H1 (cell line): ENCODE measurements around the gene ANXA7. TPM values are rescaled to one million over a fixed set of nuclear protein-coding genes. Genes with fewer than 3 reads are reported as not detected.

ENCODE experiments used
- CTCF ChIA-PET: fragments of 300-600 bp; sonication (Branson Sonifier 250); formaldehyde crosslinking; loops from one replicate; lab custom pipeline; 2021; ENCODE audit not compliant: partially characterized antibody; lab: Charles Lee
- POLR2A ChIA-PET: fragments of 300-600 bp; sonication (Branson Sonifier 250); formaldehyde crosslinking; loops from one replicate; lab custom pipeline; 2021; ENCODE audit warnings: inconsistent platforms; ENCODE audit not compliant: partially characterized antibody; lab: Charles Lee
- DNase-seq, 2 experiments: peaks; one replicate each; pipeline versions ENCODE4 v3.0.0 to v3.0.0-alpha.2; 2010 to 2022; ENCODE audit warnings: low spot score in 2 of 2, low read depth in 1 of 2, mixed read lengths in 1 of 2
- FAIRE-seq: peaks from 2 replicates; lab custom pipeline; 2011; peaks lifted over from hg19 to GRCh38; lab: Jason Lieb, UNC
- H2AFZ ChIP-seq: 2 replicates; pipeline ENCODE4 v1.8.1; 2012; ENCODE audit warnings: low read length, inconsistent platforms
- H2AK5ac ChIP-seq: 2 replicates; pipeline ENCODE4 v1.6.1; 2013; ENCODE audit warnings: low read depth, low read length
- H2BK120ac ChIP-seq: replicated peaks from 2 replicates; pipeline ENCODE3; 2013; ENCODE audit warnings: low read depth, low read length, inconsistent platforms
- H2BK12ac ChIP-seq: 2 replicates; pipeline ENCODE4 v1.6.1; 2013; ENCODE audit warnings: low read depth, low read length
- H2BK15ac ChIP-seq: 2 replicates; pipeline ENCODE4 v1.6.1; 2013; ENCODE audit warnings: low read length
- H2BK20ac ChIP-seq: 2 replicates; pipeline ENCODE4 v1.6.1; 2013; ENCODE audit warnings: low read length
- H2BK5ac ChIP-seq: 2 replicates; pipeline ENCODE4 v1.6.1; 2013; ENCODE audit warnings: low read depth, low read length
- H3K14ac ChIP-seq: 2 replicates; pipeline ENCODE4 v1.6.1; 2013; ENCODE audit warnings: inconsistent platforms; ENCODE audit not compliant: insufficient read length
- H3K18ac ChIP-seq: 2 replicates; pipeline ENCODE4 v1.6.1; 2013; ENCODE audit warnings: low read length; ENCODE audit errors: extremely low read depth
- H3K23ac ChIP-seq: 2 replicates; pipeline ENCODE4 v1.6.1; 2013; ENCODE audit warnings: inconsistent platforms; ENCODE audit not compliant: insufficient read length
- H3K23me2 ChIP-seq: 2 replicates; pipeline ENCODE4 v1.6.1; 2013; ENCODE audit warnings: low read depth, low read length
- H3K27ac ChIP-seq: 2 replicates; pipeline ENCODE4 v1.6.1; 2011; ENCODE audit warnings: low read depth, low read length, inconsistent platforms
- H3K27me3 ChIP-seq, 4 experiments: replicated peaks in 1 of 4; 1 replicate in 1 of 4; 2 replicates in 3 of 4; pipeline versions ENCODE4 v1.6.1 to v1.8.1; 2011 to 2013; ENCODE audit warnings: low read length in 3 of 4, mild to moderate bottlenecking in 3 of 4, inconsistent platforms in 2 of 4, mixed read lengths in 2 of 4, moderate library complexity in 1 of 4; ENCODE audit not compliant: control insufficient read depth in 3 of 4, insufficient read depth in 3 of 4; ENCODE audit errors: extremely low read depth in 1 of 4
- H3K36me3 ChIP-seq, 4 experiments: 2 replicates each; pipeline versions ENCODE4 v1.6.1 to v1.8.1; 2011 to 2013; ENCODE audit warnings: mild to moderate bottlenecking in 4 of 4, low read length in 3 of 4, moderate library complexity in 2 of 4, control low read depth in 1 of 4, inconsistent platforms in 1 of 4; ENCODE audit not compliant: insufficient read depth in 4 of 4, control insufficient read depth in 2 of 4
- H3K4ac ChIP-seq: replicated peaks from 2 replicates; pipeline ENCODE3; 2013; ENCODE audit warnings: low read length, low read depth, mixed read lengths, inconsistent platforms; ENCODE audit not compliant: insufficient read length
- H3K4me1 ChIP-seq, 4 experiments: replicated peaks in 1 of 4; 1 replicate in 1 of 4; 2 replicates in 3 of 4; pipeline versions ENCODE4 v1.6.1 to v1.8.1; 2011 to 2013; ENCODE audit warnings: low read length in 3 of 4, inconsistent platforms in 2 of 4, mixed read lengths in 1 of 4; ENCODE audit not compliant: insufficient read depth in 4 of 4, control insufficient read depth in 3 of 4
- H3K4me2 ChIP-seq, 2 experiments: 2 replicates each; pipeline versions ENCODE4 v1.6.1 to v1.8.1; 2011 to 2013; ENCODE audit warnings: low read depth in 2 of 2, low read length in 2 of 2, control low read depth in 1 of 2, inconsistent platforms in 1 of 2, mild to moderate bottlenecking in 1 of 2; ENCODE audit not compliant: insufficient read depth in 1 of 2
- H3K4me3 ChIP-seq, 4 experiments: fragments of 200-600, 300-600 bp in 1 of 4; sonication (generic), shearing (Covaris generic), sonication (Bioruptor Twin) in 1 of 4; 2 replicates each; pipeline versions ENCODE4 v1.5.1 to v1.8.1; 2011 to 2016; ENCODE audit warnings: low read length in 4 of 4, low read depth in 3 of 4, control low read depth in 2 of 4, inconsistent platforms in 2 of 4, mild to moderate bottlenecking in 2 of 4, mixed read lengths in 1 of 4, moderate library complexity in 1 of 4; ENCODE audit not compliant: insufficient read depth in 2 of 4; ENCODE audit errors: extremely low read depth in 1 of 4
- H3K56ac ChIP-seq: replicated peaks from 2 replicates; pipeline ENCODE3; 2013; ENCODE audit warnings: low read depth, mild to moderate bottlenecking, mixed read lengths, low read length, inconsistent platforms; ENCODE audit not compliant: insufficient read length
- H3K79me1 ChIP-seq: 2 replicates; pipeline ENCODE4 v1.6.1; 2013; ENCODE audit warnings: low read depth, low read length, control low read depth
- H3K79me2 ChIP-seq, 2 experiments: 2 replicates each; pipeline versions ENCODE4 v1.6.1 to v1.8.1; 2012 to 2013; ENCODE audit warnings: low read length in 2 of 2, mild to moderate bottlenecking in 2 of 2, inconsistent platforms in 1 of 2; ENCODE audit not compliant: insufficient read depth in 2 of 2, control insufficient read depth in 1 of 2
- H3K9ac ChIP-seq, 4 experiments: replicated peaks in 1 of 4; 1 replicate in 1 of 4; 2 replicates in 3 of 4; pipeline versions ENCODE4 v1.6.1 to v1.8.1; 2011 to 2013; ENCODE audit warnings: low read depth in 3 of 4, low read length in 3 of 4, control low read depth in 2 of 4, mild to moderate bottlenecking in 2 of 4, moderate library complexity in 2 of 4, inconsistent platforms in 1 of 4; ENCODE audit errors: extremely low read depth in 1 of 4
- H3K9me3 ChIP-seq, 2 experiments: 2 replicates each; pipeline versions ENCODE4 v1.6.1 to v1.8.1; 2012 to 2013; ENCODE audit warnings: mild to moderate bottlenecking in 2 of 2, moderate library complexity in 2 of 2, control low read depth in 1 of 2, inconsistent platforms in 1 of 2, low read depth in 1 of 2, low read length in 1 of 2, mixed read lengths in 1 of 2; ENCODE audit not compliant: insufficient read depth in 2 of 2
- H4K20me1 ChIP-seq, 2 experiments: replicated peaks in 1 of 2; 2 replicates each; pipeline versions ENCODE3 to v1.8.1; 2011 to 2013; ENCODE audit warnings: inconsistent platforms in 2 of 2, low read length in 2 of 2, mild to moderate bottlenecking in 1 of 2; ENCODE audit not compliant: insufficient read depth in 2 of 2, control insufficient read depth in 1 of 2
- H4K5ac ChIP-seq: 2 replicates; pipeline ENCODE4 v1.6.1; 2013; ENCODE audit warnings: low read length, low read depth, mixed read lengths, inconsistent platforms; ENCODE audit not compliant: insufficient read length
- H4K8ac ChIP-seq: 2 replicates; pipeline ENCODE4 v1.8.0; 2013; ENCODE audit warnings: mild to moderate bottlenecking, moderate library complexity, low read length, inconsistent platforms; ENCODE audit not compliant: insufficient read depth; ENCODE audit errors: extremely low read depth
- H4K91ac ChIP-seq: replicated peaks from 2 replicates; pipeline ENCODE3; 2013; ENCODE audit warnings: low read length, mixed read lengths, inconsistent platforms; ENCODE audit not compliant: insufficient read length
- BACH1 ChIP-seq: IDR thresholded peaks from 2 replicates; pipeline ENCODE4 v1.6.1; 2012; ENCODE audit warnings: low read length, improper control_type of control experiment
- BCL11A ChIP-seq, 2 experiments: IDR thresholded peaks; one replicate each; pipeline ENCODE4 v1.6.1; 2011; ENCODE audit warnings: low read depth in 2 of 2, low read length in 2 of 2, mild to moderate bottlenecking in 2 of 2
- CREB1 ChIP-seq: IDR thresholded peaks from 2 replicates; pipeline ENCODE4 v1.6.1; 2012; ENCODE audit warnings: inconsistent platforms
- EZH2 ChIP-seq: fragments of 200-600 bp; sonication (generic); IDR thresholded peaks from 2 replicates; pipeline ENCODE4 v1.7.1; 2012; ENCODE audit warnings: low read depth, mild to moderate bottlenecking, moderate library complexity, low read length, inconsistent platforms; ENCODE audit not compliant: severe bottlenecking
- NRF1 ChIP-seq: IDR thresholded peaks from 2 replicates; pipeline ENCODE4 v1.6.1; 2011; ENCODE audit warnings: mild to moderate bottlenecking, low read depth, low read length, improper control_type of control experiment
- PHF8 ChIP-seq: fragments of 200-600 bp; sonication (generic); conservative IDR thresholded peaks from 2 replicates; pipeline ENCODE4 v1.7.1; 2012; ENCODE audit warnings: low read depth, mild to moderate bottlenecking, inconsistent platforms, low read length, moderate library complexity
- RAD21 ChIP-seq, 2 experiments: IDR thresholded peaks in 1 of 2; conservative IDR thresholded peaks in 1 of 2; 2 replicates each; pipeline ENCODE4 v1.6.1; 2011; ENCODE audit warnings: low read depth in 2 of 2, low read length in 2 of 2, improper control_type of control experiment in 1 of 2, inconsistent platforms in 1 of 2, mild to moderate bottlenecking in 1 of 2, moderate library complexity in 1 of 2
- RXRA ChIP-seq: IDR thresholded peaks from 2 replicates; pipeline ENCODE4 v1.6.1; 2011; ENCODE audit warnings: low read depth, mild to moderate bottlenecking, low read length, moderate library complexity; ENCODE audit not compliant: insufficient read depth
- SP2 ChIP-seq: IDR thresholded peaks from 2 replicates; pipeline ENCODE4 v1.6.1; 2012; ENCODE audit warnings: mild to moderate bottlenecking, low read length, inconsistent platforms
- SUZ12 ChIP-seq: fragments of 200-600 bp; sonication (generic); IDR thresholded peaks from 2 replicates; pipeline ENCODE4 v1.6.1; 2012; ENCODE audit warnings: mild to moderate bottlenecking, inconsistent platforms, low read length, moderate library complexity, mixed read lengths
- ZNF274 ChIP-seq: IDR thresholded peaks from 2 replicates; pipeline ENCODE4 v1.7.0; 2012; ENCODE audit warnings: low read length, borderline replicate concordance; ENCODE audit errors: extremely low read depth
- WGBS, 2 experiments: shearing (Covaris generic) in 1 of 2; methylation state at CpG; one replicate each; pipeline versions ENCODE4 v1.1.6 to v1.1.7; 2013 to 2015; ENCODE audit warnings: low lambda C conversion rate in 2 of 2, mixed read lengths in 2 of 2, inconsistent platforms in 1 of 2, low coverage in 1 of 2, missing lambda C conversion rate in 1 of 2; ENCODE audit not compliant: insufficient replicate concordance in 2 of 2, insufficient coverage in 1 of 2, insufficient read length in 1 of 2; ENCODE audit errors: extremely low coverage in 1 of 2, missing lambda C conversion rate in 1 of 2; 5-methylcytosine and 5-hydroxymethylcytosine counted together
- polyA plus RNA-seq, 7 experiments: library from polyadenylated mRNA; depleted of rRNA in 3 of 7; stranded (reverse) in 5 of 7; unstranded in 2 of 7; fragments of >200 nt in 5 of 7; fragments of 200-250 nt in 2 of 7; gene quantifications; 1 replicate in 5 of 7; 2 replicates in 1 of 7; 4 replicates in 1 of 7; pipeline versions ENCODE4 v1.2.1 to v1.2.3, GENCODE V29; 2011 to 2013; ENCODE audit warnings: missing spikeins in 2 of 7, mixed read lengths in 2 of 7
- total RNA-seq: library from RNA; stranded (reverse); fragmentation: NEBNext Ultra II Directional; extraction: Animal tissue kit (Norgen Biotek cat#: 25700); gene quantifications from 2 replicates; pipeline ENCODE4 v1.2.1, GENCODE V29; 2021
- TF ChIP-seq, protein P1 (sequence below): IDR thresholded peaks from 2 replicates; pipeline ENCODE4 v1.6.1; 2012; ENCODE audit warnings: inconsistent platforms

Gene ANXA7
- total and polyA plus RNA-seq, 2 of the 8 experiments (the other 6 are each of a cell fraction or from before 2014, with no cell fraction given), result 37.1 to 63.6 TPM

DNA sequence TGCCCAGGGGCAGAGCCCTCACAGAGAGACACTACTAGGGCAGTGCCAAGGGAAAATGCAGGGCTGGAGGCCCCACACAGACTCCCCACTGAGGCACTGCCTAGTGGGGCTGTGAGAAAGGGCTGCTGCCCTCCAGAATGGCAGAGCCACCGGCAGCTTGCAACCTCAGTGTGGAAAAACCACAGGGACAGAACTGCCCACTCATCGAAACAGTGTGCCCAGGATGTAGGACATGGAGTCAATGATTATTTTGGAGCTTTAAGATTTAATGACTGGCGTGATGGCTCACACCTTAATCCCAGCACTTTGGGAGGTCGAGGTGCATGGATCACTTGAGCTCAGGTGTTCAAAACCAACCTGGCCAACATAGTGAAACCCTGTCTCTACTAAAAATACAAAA is 47.0 kb upstream of the ANXA7 start:
- Histone ChIP-seq H3K14ac (no peak overlapping the region), H3K4me3 (no peak overlapping the region), H2BK5ac (no peak overlapping the region), H3K23me2 (no peaks in the 10 kb centered on the region), H4K20me1 (no peaks in the 10 kb centered on the region), H3K9ac (no peak overlapping the region), H4K91ac (no peak overlapping the region), H3K23ac (no peak overlapping the region), H3K27me3 (no peaks in the 10 kb centered on the region), H2BK12ac (no peak overlapping the region), H3K4ac (no peak overlapping the region), H3K27ac (no peak overlapping the region), H3K4me1 (no peaks in the 10 kb centered on the region), H3K9me3 (no peaks in the 10 kb centered on the region), H2BK15ac (no peak overlapping the region), H2BK120ac (no peak overlapping the region), H3K56ac (no peak overlapping the region), H3K18ac (no peak overlapping the region), H4K8ac (no peak overlapping the region), H4K5ac (no peak overlapping the region), H3K79me2 (no peaks in the 10 kb centered on the region), H2AK5ac (no peak overlapping the region), H2AFZ (no peak overlapping the region), H3K4me2 (no peak overlapping the region), H3K36me3 (peaks cover 0 to 9% (median 3%) of the 10 kb centered on the region in 4 experiments; a peak in 4 of 8 replicates), H2BK20ac (no peak overlapping the region), H3K79me1 (no peaks in the 10 kb centered on the region)
- ChIA-PET CTCF (no interaction called here), POLR2A (interaction anchor here (0.7 to 1.5 kb wide), 5 partner anchors 11 to 47 kb away, joined by 3 to 4 read pairs (median 3); partner anchors contain the start of gene ANXA7)
- no peak for FAIRE-seq
- 87% methylated on average over 4 of the region's 4 CpGs; no CpG with 5 or more reads in 1 of the 2 experiments for WGBS, 2 experiments
- no peak for DNase-seq
- no peak for TF ChIP-seq ZNF274
- TF ChIP-seq RXRA, result no peak
- no peak for TF ChIP-seq SP2
- no peak for TF ChIP-seq RAD21 (IDR thresholded peaks at IDR 0.05 in 1 of 2, conservative IDR thresholded peaks at IDR 0.05 in 1 of 2; ENCODE audit: low read depth in 2 of 2, low read length in 2 of 2)
- TF ChIP-seq SUZ12, result no peak
- TF ChIP-seq PHF8, result no peak
- TF ChIP-seq BACH1, result no peak
- no peak for TF ChIP-seq EZH2
- no peak for TF ChIP-seq CREB1
- no peak for TF ChIP-seq BCL11A (IDR thresholded peaks at IDR 0.05; ENCODE audit: low read depth in 2 of 2, low read length in 2 of 2)
- TF ChIP-seq NRF1, result no peak
- TF ChIP-seq, protein P1, sequence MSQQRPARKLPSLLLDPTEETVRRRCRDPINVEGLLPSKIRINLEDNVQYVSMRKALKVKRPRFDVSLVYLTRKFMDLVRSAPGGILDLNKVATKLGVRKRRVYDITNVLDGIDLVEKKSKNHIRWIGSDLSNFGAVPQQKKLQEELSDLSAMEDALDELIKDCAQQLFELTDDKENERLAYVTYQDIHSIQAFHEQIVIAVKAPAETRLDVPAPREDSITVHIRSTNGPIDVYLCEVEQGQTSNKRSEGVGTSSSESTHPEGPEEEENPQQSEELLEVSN, result no peak
